Mammary epithelial cell (primary cell): Measurements from ENCODE around the gene BCL11B.

Experiments used
- EZH2 ChIP-seq: IDR thresholded peaks from 2 replicates; pipeline ENCODE4 v1.6.1; 2012; ENCODE audit warnings: low read length, inconsistent platforms, borderline replicate concordance
- TF ChIP-seq, protein P1 (sequence below), 2 donors: IDR thresholded peaks in 1 of 2; conservative IDR thresholded peaks in 1 of 2; 2 replicates each; pipeline ENCODE4 v1.5.1; 2011 to 2012; ENCODE audit warnings: inconsistent platforms in 2 of 2, low read length in 2 of 2, mild to moderate bottlenecking in 2 of 2, control low read depth in 1 of 2, low read depth in 1 of 2; ENCODE audit not compliant: insufficient read depth in 1 of 2; ENCODE audit errors: extremely low read depth in 1 of 2

DNA sequence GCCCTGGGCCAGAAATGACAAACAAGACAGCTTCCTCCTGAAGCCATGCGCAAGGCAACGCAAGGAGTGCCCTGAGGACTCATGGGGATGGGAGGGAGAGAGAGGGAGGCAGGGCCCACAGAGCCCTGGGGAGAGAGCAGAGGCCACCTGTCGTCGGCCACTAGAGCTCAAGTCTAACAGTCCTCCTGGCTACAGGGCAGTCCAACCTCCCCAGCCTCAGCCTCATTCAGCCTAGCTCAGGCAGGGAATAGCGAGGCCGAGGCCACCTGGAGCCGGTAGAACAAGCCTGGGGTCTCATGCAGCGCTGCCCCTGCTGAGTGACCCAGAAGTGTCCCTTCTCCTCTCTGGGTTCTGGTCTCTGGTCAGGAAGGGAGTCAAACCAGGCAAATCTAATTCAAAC, 69.5 kb downstream of the BCL11B start:
- TF ChIP-seq, protein P1, sequence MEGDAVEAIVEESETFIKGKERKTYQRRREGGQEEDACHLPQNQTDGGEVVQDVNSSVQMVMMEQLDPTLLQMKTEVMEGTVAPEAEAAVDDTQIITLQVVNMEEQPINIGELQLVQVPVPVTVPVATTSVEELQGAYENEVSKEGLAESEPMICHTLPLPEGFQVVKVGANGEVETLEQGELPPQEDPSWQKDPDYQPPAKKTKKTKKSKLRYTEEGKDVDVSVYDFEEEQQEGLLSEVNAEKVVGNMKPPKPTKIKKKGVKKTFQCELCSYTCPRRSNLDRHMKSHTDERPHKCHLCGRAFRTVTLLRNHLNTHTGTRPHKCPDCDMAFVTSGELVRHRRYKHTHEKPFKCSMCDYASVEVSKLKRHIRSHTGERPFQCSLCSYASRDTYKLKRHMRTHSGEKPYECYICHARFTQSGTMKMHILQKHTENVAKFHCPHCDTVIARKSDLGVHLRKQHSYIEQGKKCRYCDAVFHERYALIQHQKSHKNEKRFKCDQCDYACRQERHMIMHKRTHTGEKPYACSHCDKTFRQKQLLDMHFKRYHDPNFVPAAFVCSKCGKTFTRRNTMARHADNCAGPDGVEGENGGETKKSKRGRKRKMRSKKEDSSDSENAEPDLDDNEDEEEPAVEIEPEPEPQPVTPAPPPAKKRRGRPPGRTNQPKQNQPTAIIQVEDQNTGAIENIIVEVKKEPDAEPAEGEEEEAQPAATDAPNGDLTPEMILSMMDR (conservative IDR thresholded peaks at IDR 0.05 in 1 of 2, IDR thresholded peaks at IDR 0.05 in 1 of 2; ENCODE audit: extremely low read depth in 1 of 2, insufficient read depth in 1 of 2, low read depth in 1 of 2, low read length in 2 of 2), result no peak
- no peak for TF ChIP-seq EZH2
